ENCODE results near the gene RASAL3.
"Not testable (repeated sequence)": the region's sequence is repeated elsewhere in the genome, so short reads cannot be mapped to it uniquely, and the experiment has no call there.

The RASAL3 gene

GRCh38 chr19:15464394-15465385 lies at the start of gene RASAL3:
Gene RASAL3 (minus strand): TSS chr19:15464544. CDS start chr19:15464358, 186 bp downstream.
- no peak for DNase-seq (ENCODE audit: low read depth)

GRCh38 chr19:15511671-15512424 lies 47.5 kb upstream of the RASAL3 start:
- no peak for DNase-seq (ENCODE audit: low read depth)

- no peak for DNase-seq (ENCODE audit: low read depth)
Observed at GRCh38 chr19:15508035-15508710, 43.8 kb upstream of the RASAL3 start, which contains the start of gene CYP4F22. Gene CYP4F22 (plus strand): TSS chr19:15508525. CDS start chr19:15525337, 16,812 bp downstream.

- no peak for DNase-seq (ENCODE audit: low read depth)
Observed at GRCh38 chr19:15507068-15508034, 43.0 kb upstream of the RASAL3 start.

- DNase-seq (ENCODE audit: low read depth): no peak
Observed at GRCh38 chr19:15506074-15506571, 41.8 kb upstream of the RASAL3 start.

GRCh38 chr19:15502264-15502663 lies 37.9 kb upstream of the RASAL3 start:
- DNase-seq (ENCODE audit: low read depth): no peak

GRCh38 chr19:15501596-15501995 lies 37.3 kb upstream of the RASAL3 start:
- no peak for DNase-seq (ENCODE audit: low read depth)

- DNase-seq (ENCODE audit: low read depth): no peak
Observed at GRCh38 chr19:15498910-15499309, 34.6 kb upstream of the RASAL3 start.

- no peak for DNase-seq (ENCODE audit: low read depth)
Observed at GRCh38 chr19:15498156-15498858, 34.0 kb upstream of the RASAL3 start.

GRCh38 chr19:15495151-15495550 lies 30.8 kb upstream of the RASAL3 start:
- DNase-seq (ENCODE audit: low read depth): no peak

- no peak for DNase-seq (ENCODE audit: low read depth)
Observed at GRCh38 chr19:15488489-15489226, 24.3 kb upstream of the RASAL3 start.

GRCh38 chr19:15487038-15487437 lies 22.7 kb upstream of the RASAL3 start:
- DNase-seq (ENCODE audit: low read depth): no peak

GRCh38 chr19:15485768-15486167 lies 21.4 kb upstream of the RASAL3 start:
- DNase-seq (ENCODE audit: low read depth): not testable (repeated sequence)

- not testable (repeated sequence) for DNase-seq (ENCODE audit: low read depth)
Observed at GRCh38 chr19:15480996-15481395, 16.7 kb upstream of the RASAL3 start.

GRCh38 chr19:15479391-15480345 lies 15.3 kb upstream of the RASAL3 start, which contains the start of gene PGLYRP2:
Gene PGLYRP2 (minus strand): TSS chr19:15479501. CDS start chr19:15479371, 130 bp downstream.
- no peak for DNase-seq (ENCODE audit: low read depth)

- DNase-seq (ENCODE audit: low read depth): no peak
Observed at GRCh38 chr19:15476325-15476724, 12.0 kb upstream of the RASAL3 start.

- no peak for DNase-seq (ENCODE audit: low read depth)
Observed at GRCh38 chr19:15475611-15476010, 11.3 kb upstream of the RASAL3 start.

GRCh38 chr19:15475169-15475568 lies 10.8 kb upstream of the RASAL3 start:
- no peak for DNase-seq (ENCODE audit: low read depth)

Data from fibroblast of the conjunctiva (primary cell).